NCI-H345 treated with DMSO at 0.1 percent for 48 hours (cell line): ENCODE measurements around the gene GALNT10.
A peak's percentile ranks its signal among the peaks of the same experiment; 100 is the strongest.

Source experiments
- DNase-seq: peaks from one replicate; lab custom pipeline; 2025; ENCODE audit not compliant: unreplicated experiment; lab: John Stamatoyannopoulos, UW

Gene GALNT10

GRCh38 chr5:154401355-154401754 is 210.8 kb downstream of the GALNT10 start:
- DNase-seq = no peak

- DNase-seq = no peak
Measured at GRCh38 chr5:154401931-154402330, 211.4 kb downstream of the GALNT10 start.

GRCh38 chr5:154402611-154403010 is 212.1 kb downstream of the GALNT10 start:
- DNase-seq = no peak

- no peak for DNase-seq
Measured at GRCh38 chr5:154403234-154403633, 212.7 kb downstream of the GALNT10 start.

GRCh38 chr5:154403776-154404387 is 213.3 kb downstream of the GALNT10 start:
- no peak for DNase-seq

GRCh38 chr5:154405078-154405792 is 214.7 kb downstream of the GALNT10 start:
- peak; percentile 60 for DNase-seq

- no peak for DNase-seq
Measured at GRCh38 chr5:154406231-154406630, 215.7 kb downstream of the GALNT10 start.

GRCh38 chr5:154406826-154407225 is 216.3 kb downstream of the GALNT10 start:
- no peak for DNase-seq

GRCh38 chr5:154408811-154409210 is 218.3 kb downstream of the GALNT10 start:
- DNase-seq = no peak

GRCh38 chr5:154409230-154409840 is 218.8 kb downstream of the GALNT10 start:
- no peak for DNase-seq

GRCh38 chr5:154410008-154410407 is 219.5 kb downstream of the GALNT10 start:
- no peak for DNase-seq

GRCh38 chr5:154410786-154411185 is 220.3 kb downstream of the GALNT10 start:
- no peak for DNase-seq

- DNase-seq = no peak
Measured at GRCh38 chr5:154411338-154411737, 220.8 kb downstream of the GALNT10 start.

- no peak for DNase-seq
Measured at GRCh38 chr5:154412316-154412715, 221.8 kb downstream of the GALNT10 start.

GRCh38 chr5:154412925-154413324 is 222.4 kb downstream of the GALNT10 start:
- no peak for DNase-seq

- DNase-seq = no peak
Measured at GRCh38 chr5:154415114-154415513, 224.6 kb downstream of the GALNT10 start.

GRCh38 chr5:154418344-154418820 is 227.8 kb downstream of the GALNT10 start:
- DNase-seq = no peak

GRCh38 chr5:154419236-154419635 is 228.7 kb downstream of the GALNT10 start:
- DNase-seq = no peak

GRCh38 chr5:154421868-154422267 is 231.3 kb downstream of the GALNT10 start:
- no peak for DNase-seq

- DNase-seq = no peak
Measured at GRCh38 chr5:154422298-154422697, 231.8 kb downstream of the GALNT10 start.

- no peak for DNase-seq
Measured at GRCh38 chr5:154428208-154428607, 237.7 kb downstream of the GALNT10 start.

- DNase-seq = no peak
Measured at GRCh38 chr5:154429341-154429740, 238.8 kb downstream of the GALNT10 start.
